Inflammatory macrophage (primary cell): ENCODE data around the gene FOXP1.
A peak's percentile ranks its signal among the peaks of the same experiment; 100 is the strongest.

ENCODE experiments used
- DNase-seq, 2 donors: peaks; one replicate each; pipeline ENCODE4 v3.0.0-alpha.2; 2020 to 2022

The FOXP1 gene

GRCh38 chr3:71562938-71563337, 20.6 kb downstream of the FOXP1 start:
- DNase-seq = no peak

- no peak for DNase-seq
Measured at GRCh38 chr3:71560665-71561064, 22.9 kb downstream of the FOXP1 start.

- no peak for DNase-seq
Measured at GRCh38 chr3:71559578-71560162, 23.9 kb downstream of the FOXP1 start.

- no peak for DNase-seq
Measured at GRCh38 chr3:71559021-71559420, 24.5 kb downstream of the FOXP1 start.

GRCh38 chr3:71554649-71555048, 28.9 kb downstream of the FOXP1 start:
- DNase-seq = no peak

- peak; percentile 38 to 53 for DNase-seq
Measured at GRCh38 chr3:71551311-71551919, 32.1 kb downstream of the FOXP1 start.

- DNase-seq = no peak
Measured at GRCh38 chr3:71549951-71550350, 33.6 kb downstream of the FOXP1 start.

- DNase-seq = no peak
Measured at GRCh38 chr3:71548705-71549384, 34.7 kb downstream of the FOXP1 start.

- DNase-seq = peak; percentile 68 to 87
Measured at GRCh38 chr3:71547249-71548198, 36.0 kb downstream of the FOXP1 start.

GRCh38 chr3:71546821-71547220, 36.7 kb downstream of the FOXP1 start:
- DNase-seq = peak in 1 of 2 donors; percentile 59

GRCh38 chr3:71545330-71545729, 38.2 kb downstream of the FOXP1 start:
- DNase-seq = no peak

- DNase-seq = no peak
Measured at GRCh38 chr3:71543371-71544016, 40.0 kb downstream of the FOXP1 start.

GRCh38 chr3:71542521-71543370, 40.8 kb downstream of the FOXP1 start:
- peak; percentile 91 to 92 for DNase-seq

- DNase-seq = no peak
Measured at GRCh38 chr3:71541313-71541712, 42.2 kb downstream of the FOXP1 start.

- no peak for DNase-seq
Measured at GRCh38 chr3:71537211-71537611, 46.3 kb downstream of the FOXP1 start.

GRCh38 chr3:71536376-71536965, 47.1 kb downstream of the FOXP1 start:
- DNase-seq = no peak

- no peak for DNase-seq
Measured at GRCh38 chr3:71533588-71533987, 49.9 kb downstream of the FOXP1 start.

GRCh38 chr3:71532639-71533395, 50.7 kb downstream of the FOXP1 start:
- no peak for DNase-seq

- DNase-seq = no peak
Measured at GRCh38 chr3:71530903-71531530, 52.5 kb downstream of the FOXP1 start.

- no peak for DNase-seq
Measured at GRCh38 chr3:71528816-71529215, 54.7 kb downstream of the FOXP1 start.
